HG02884 (cell line): Measurements from ENCODE around the gene CREB3L2.

Experiments used
- ATAC-seq: cut with Tn5 transposase; IDR thresholded peaks from one replicate; pipeline ENCODE4 v1.9.1; 2021; ENCODE audit warnings: mild to moderate bottlenecking, moderate library complexity; ENCODE audit not compliant: unreplicated experiment

CREB3L2 gene

GRCh38 chr7:137878333-137878961 lies 123.4 kb downstream of the CREB3L2 start:
- no peak for ATAC-seq

- ATAC-seq = no peak
Observed at GRCh38 chr7:137877027-137877675, 124.7 kb downstream of the CREB3L2 start.

- ATAC-seq = no peak
Observed at GRCh38 chr7:137875746-137876145, 126.1 kb downstream of the CREB3L2 start.

- no peak for ATAC-seq
Observed at GRCh38 chr7:137873979-137874777, 127.7 kb downstream of the CREB3L2 start.

GRCh38 chr7:137873524-137873923 lies 128.4 kb downstream of the CREB3L2 start:
- ATAC-seq = no peak

GRCh38 chr7:137871170-137871915 lies 130.5 kb downstream of the CREB3L2 start:
- no peak for ATAC-seq

GRCh38 chr7:137870684-137871083 lies 131.2 kb downstream of the CREB3L2 start:
- ATAC-seq = no peak

GRCh38 chr7:137870078-137870477 lies 131.8 kb downstream of the CREB3L2 start:
- ATAC-seq = no peak

GRCh38 chr7:137869260-137869659 lies 132.6 kb downstream of the CREB3L2 start:
- ATAC-seq = no peak

GRCh38 chr7:137867289-137867688 lies 134.6 kb downstream of the CREB3L2 start:
- ATAC-seq = no peak

- ATAC-seq = no peak
Observed at GRCh38 chr7:137865764-137866163, 136.1 kb downstream of the CREB3L2 start.

GRCh38 chr7:137862964-137863363 lies 138.9 kb downstream of the CREB3L2 start:
- no peak for ATAC-seq

GRCh38 chr7:137862358-137862757 lies 139.5 kb downstream of the CREB3L2 start:
- ATAC-seq = no peak

GRCh38 chr7:137860542-137860941 lies 141.3 kb downstream of the CREB3L2 start:
- no peak for ATAC-seq

- no peak for ATAC-seq
Observed at GRCh38 chr7:137853053-137853452, 148.8 kb downstream of the CREB3L2 start.

GRCh38 chr7:137852108-137852507 lies 149.8 kb downstream of the CREB3L2 start:
- ATAC-seq = no peak

- ATAC-seq = no peak
Observed at GRCh38 chr7:137850972-137851945, 150.6 kb downstream of the CREB3L2 start.

- no peak for ATAC-seq
Observed at GRCh38 chr7:137850571-137850970, 151.3 kb downstream of the CREB3L2 start.

- no peak for ATAC-seq
Observed at GRCh38 chr7:137848095-137848494, 153.8 kb downstream of the CREB3L2 start.

- peak; percentile 13 for ATAC-seq
Observed at GRCh38 chr7:137847568-137848050, 154.3 kb downstream of the CREB3L2 start.
